Neural progenitor cell (in vitro differentiated cells): Measurements from ENCODE around the gene AGPS. TPM values are rescaled to one million over a fixed set of nuclear protein-coding genes. Genes with fewer than 3 reads are reported as not detected.
"Not testable (repeated sequence)": the region's sequence is repeated elsewhere in the genome, so short reads cannot be mapped to it uniquely, and the experiment has no call there.

Source experiments
- DNase-seq: peaks from one replicate; pipeline ENCODE4 v3.0.0-alpha.2; 2016; ENCODE audit warnings: low spot score
- H2AFZ ChIP-seq: fragments of 200-600 bp; sonication (generic); replicated peaks from 2 replicates; pipeline ENCODE4 v1.6.1; 2016; ENCODE audit warnings: antibody characterized with exemption
- H3F3A ChIP-seq: fragments of 200-600 bp; sonication (generic); 2 replicates; pipeline ENCODE4 v1.6.1; 2016; ENCODE audit warnings: antibody characterized with exemption, low read depth
- H3K27ac ChIP-seq: fragments of 200-600 bp; sonication (generic); 2 replicates; pipeline ENCODE4 v1.5.1; 2016; ENCODE audit warnings: mild to moderate bottlenecking
- H3K27me3 ChIP-seq: fragments of 200-600 bp; sonication (generic); 2 replicates; pipeline ENCODE4 v1.6.1; 2016; ENCODE audit warnings: mild to moderate bottlenecking, moderate library complexity
- H3K36me3 ChIP-seq: fragments of 200-600 bp; sonication (generic); 2 replicates; pipeline ENCODE4 v1.5.1; 2016
- H3K4me1 ChIP-seq: fragments of 200-600 bp; sonication (generic); 2 replicates; pipeline ENCODE4 v1.6.1; 2016; ENCODE audit warnings: mixed run types
- H3K4me2 ChIP-seq: fragments of 200-600 bp; sonication (generic); 2 replicates; pipeline ENCODE4 v1.6.1; 2016
- H3K4me3 ChIP-seq: fragments of 200-600 bp; sonication (generic); 2 replicates; pipeline ENCODE4 v1.5.1; 2016
- H3K79me2 ChIP-seq: fragments of 200-600 bp; sonication (generic); 2 replicates; pipeline ENCODE4 v1.6.1; 2016; ENCODE audit warnings: low read depth
- H3K9ac ChIP-seq: fragments of 200-600 bp; sonication (generic); 2 replicates; pipeline ENCODE4 v1.6.1; 2016
- H3K9me3 ChIP-seq: fragments of 200-600 bp; sonication (generic); 2 replicates; pipeline ENCODE4 v1.5.1; 2016; ENCODE audit warnings: low read depth
- H4K20me1 ChIP-seq: fragments of 200-600 bp; sonication (generic); 2 replicates; pipeline ENCODE4 v1.6.1; 2016; ENCODE audit warnings: low read depth
- H3K27ac Mint-ChIP-seq: 3 replicates; pipeline ENCODE4 v1.8.0; 2021; ENCODE audit warnings: mixed read lengths
- H3K27me3 Mint-ChIP-seq: 2 replicates; pipeline ENCODE4 v1.8.0; 2022; ENCODE audit warnings: low read depth, mild to moderate bottlenecking, inconsistent platforms, moderate library complexity, mixed read lengths; ENCODE audit not compliant: insufficient read depth
- H3K36me3 Mint-ChIP-seq: 3 replicates; pipeline ENCODE4 v1.8.0; 2021; ENCODE audit warnings: mixed read lengths
- H3K4me1 Mint-ChIP-seq: 3 replicates; pipeline ENCODE4 v1.8.0; 2021; ENCODE audit warnings: mixed read lengths
- H3K4me3 Mint-ChIP-seq: 3 replicates; pipeline ENCODE4 v1.8.0; 2021; ENCODE audit warnings: mild to moderate bottlenecking, moderate library complexity, mixed read lengths
- H3K9me3 Mint-ChIP-seq: 3 replicates; pipeline ENCODE4 v1.8.0; 2020; ENCODE audit warnings: mixed read lengths
- CTCF ChIP-seq: fragments of 200-600 bp; sonication (generic); IDR thresholded peaks from 2 replicates; pipeline ENCODE4 v1.5.1; 2017; ENCODE audit warnings: antibody characterized with exemption, mild to moderate bottlenecking
- EZH2 ChIP-seq: fragments of 200-600 bp; sonication (generic); IDR thresholded peaks from 2 replicates; pipeline ENCODE4 v1.6.1; 2017; ENCODE audit warnings: antibody characterized with exemption, mild to moderate bottlenecking, moderate library complexity
- EZH2phosphoT487 ChIP-seq: fragments of 200-600 bp; sonication (generic); IDR thresholded peaks from 2 replicates; pipeline ENCODE4 v1.6.1; 2017; ENCODE audit warnings: antibody characterized with exemption
- total RNA-seq: library from RNA; depleted of rRNA; stranded (reverse); fragments of >200 nt; gene quantifications from 2 replicates; pipeline ENCODE4 v1.2.3, GENCODE V29; 2015; ENCODE audit warnings: low replicate concordance

AGPS gene
- total RNA-seq, 1 donor from 2014 or later = 63.5 TPM

- Mint-ChIP-seq H3K36me3 (no peaks in the 10 kb centered on the region), H3K4me1 (no peaks in the 10 kb centered on the region)
- TF ChIP-seq CTCF (no peak), EZH2phosphoT487 (no peak), EZH2 (no peak)
Observed at GRCh38 chr2:177362499-177362898, 30.1 kb upstream of the AGPS start.

GRCh38 chr2:177363332-177363731, 29.2 kb upstream of the AGPS start:
- TF ChIP-seq EZH2 = no peak
- TF ChIP-seq EZH2phosphoT487 = no peak
- TF ChIP-seq CTCF = no peak
- no peak overlapping the region for H3K4me3 Mint-ChIP-seq

More at GRCh38 chr2:177362499-177362898, 30.1 kb upstream of the AGPS start:
- H3K27me3 ChIP-seq = no peaks in the 10 kb centered on the region
- no peak overlapping the region for H3K9ac ChIP-seq
- H3K4me3 ChIP-seq = no peak overlapping the region
- DNase-seq = no peak
- Mint-ChIP-seq H3K9me3 (no peaks in the 10 kb centered on the region), H3K27ac (no peak overlapping the region), H3K27me3 (peaks cover 2% of the 10 kb centered on the region), H3K4me3 (no peak overlapping the region)
- H3K4me2 ChIP-seq = no peak overlapping the region
- H3K9me3 ChIP-seq = no peaks in the 10 kb centered on the region
- H3K4me1 ChIP-seq = peaks cover 7% of the 10 kb centered on the region
- no peaks in the 10 kb centered on the region for H4K20me1 ChIP-seq
- H3K36me3 ChIP-seq = no peaks in the 10 kb centered on the region
- H3K79me2 ChIP-seq = no peaks in the 10 kb centered on the region
- no peak overlapping the region for H3K27ac ChIP-seq
- H2AFZ ChIP-seq = no peak overlapping the region
- no peaks in the 10 kb centered on the region for H3F3A ChIP-seq

GRCh38 chr2:177365764-177366163, 26.8 kb upstream of the AGPS start:
- not testable (repeated sequence) for H3K27me3 ChIP-seq, DNase-seq, H3K36me3 ChIP-seq, H3K27me3 Mint-ChIP-seq, H3K36me3 Mint-ChIP-seq, H3K27ac Mint-ChIP-seq, H3K4me3 Mint-ChIP-seq, H3K4me3 ChIP-seq, H3K27ac ChIP-seq, H3K79me2 ChIP-seq, H3K4me2 ChIP-seq, H3K9me3 ChIP-seq, H2AFZ ChIP-seq, H3F3A ChIP-seq, H3K4me1 ChIP-seq, H4K20me1 ChIP-seq, H3K9ac ChIP-seq, H3K4me1 Mint-ChIP-seq
- peaks cover 22% of the 10 kb centered on the region for H3K9me3 Mint-ChIP-seq

More at GRCh38 chr2:177363332-177363731, 29.2 kb upstream of the AGPS start:
- no peaks in the 10 kb centered on the region for H3K27me3 ChIP-seq
- no peaks in the 10 kb centered on the region for H4K20me1 ChIP-seq
- no peak overlapping the region for H3K27ac ChIP-seq
- H3F3A ChIP-seq = no peaks in the 10 kb centered on the region
- H3K36me3 ChIP-seq = no peaks in the 10 kb centered on the region
- Mint-ChIP-seq H3K27me3 (peaks cover 2% of the 10 kb centered on the region), H3K9me3 (no peaks in the 10 kb centered on the region), H3K4me1 (no peaks in the 10 kb centered on the region), H3K36me3 (no peaks in the 10 kb centered on the region), H3K27ac (no peak overlapping the region)
- H3K4me2 ChIP-seq = no peak overlapping the region
- DNase-seq = no peak
- H3K9me3 ChIP-seq = peaks cover 3% of the 10 kb centered on the region
- H2AFZ ChIP-seq = no peak overlapping the region
- H3K9ac ChIP-seq = no peak overlapping the region
- H3K4me3 ChIP-seq = no peak overlapping the region
- peaks cover 7% of the 10 kb centered on the region for H3K4me1 ChIP-seq
- H3K79me2 ChIP-seq = no peaks in the 10 kb centered on the region

- not testable (repeated sequence) for H3K4me2 ChIP-seq, H3K36me3 ChIP-seq, H3K36me3 Mint-ChIP-seq, H4K20me1 ChIP-seq, H3K9ac ChIP-seq, H3K4me1 ChIP-seq, H3K4me3 ChIP-seq, H3K27ac ChIP-seq, H3K27me3 ChIP-seq, H3K27ac Mint-ChIP-seq, H2AFZ ChIP-seq, DNase-seq, H3K4me3 Mint-ChIP-seq, H3K27me3 Mint-ChIP-seq, H3K4me1 Mint-ChIP-seq, H3K79me2 ChIP-seq, H3F3A ChIP-seq
- peaks cover 42% of the 10 kb centered on the region for H3K9me3 Mint-ChIP-seq
- H3K9me3 ChIP-seq = peaks cover 15% of the 10 kb centered on the region
Observed at GRCh38 chr2:177368023-177368422, 24.6 kb upstream of the AGPS start.
